Activated CD4-positive, alpha-beta T cell treated with anti-CD3 and anti-CD28 coated beads, Interleukin-10, Interleukin-2, amounts not matched to agents 100 ng/mL and 50 ng/mL, durations not matched to agents 16 hours and 8 hours (primary cell): ENCODE data around the gene TANK.
"Not testable (repeated sequence)": the region's sequence is repeated elsewhere in the genome, so short reads cannot be mapped to it uniquely, and the experiment has no call there.

Experiments used
- DNase-seq: peaks from one replicate; pipeline ENCODE4 v3.0.0-alpha.2; 2020

The TANK gene

GRCh38 chr2:161160226-161161073 lies at the start of gene TANK:
TANK (plus strand) TSS chr2:161160428; CDS start chr2:161179663, 19,235 bp downstream.
- DNase-seq: peak; percentile 97

- no peak for DNase-seq
Observed at GRCh38 chr2:161111531-161111930, 48.7 kb upstream of the TANK start.

GRCh38 chr2:161112908-161113307 lies 47.3 kb upstream of the TANK start:
- DNase-seq: no peak

- peak; percentile 45 for DNase-seq
Observed at GRCh38 chr2:161113693-161114575, 46.3 kb upstream of the TANK start.

GRCh38 chr2:161115205-161115604 lies 45.0 kb upstream of the TANK start:
- DNase-seq: no peak

- no peak for DNase-seq
Observed at GRCh38 chr2:161115605-161116380, 44.4 kb upstream of the TANK start.

- no peak for DNase-seq
Observed at GRCh38 chr2:161116509-161116908, 43.7 kb upstream of the TANK start.

- no peak for DNase-seq
Observed at GRCh38 chr2:161117506-161117905, 42.7 kb upstream of the TANK start.

GRCh38 chr2:161118722-161119121 lies 41.5 kb upstream of the TANK start:
- DNase-seq: no peak

- DNase-seq: no peak
Observed at GRCh38 chr2:161119483-161119882, 40.7 kb upstream of the TANK start.

- no peak for DNase-seq
Observed at GRCh38 chr2:161120775-161121174, 39.5 kb upstream of the TANK start.

GRCh38 chr2:161121622-161122021 lies 38.6 kb upstream of the TANK start:
- DNase-seq: no peak

GRCh38 chr2:161122772-161123530 lies 37.3 kb upstream of the TANK start:
- DNase-seq: peak; percentile 86

- no peak for DNase-seq
Observed at GRCh38 chr2:161123531-161124030, 36.6 kb upstream of the TANK start.

- DNase-seq: no peak
Observed at GRCh38 chr2:161124201-161124600, 36.0 kb upstream of the TANK start.

GRCh38 chr2:161128885-161129284 lies 31.3 kb upstream of the TANK start:
- no peak for DNase-seq

GRCh38 chr2:161130354-161130753 lies 29.9 kb upstream of the TANK start:
- DNase-seq: no peak

- DNase-seq: no peak
Observed at GRCh38 chr2:161131074-161131680, 29.1 kb upstream of the TANK start.

- DNase-seq: no peak
Observed at GRCh38 chr2:161131804-161132203, 28.4 kb upstream of the TANK start.

- not testable (repeated sequence) for DNase-seq
Observed at GRCh38 chr2:161132384-161132783, 27.8 kb upstream of the TANK start.

- no peak for DNase-seq
Observed at GRCh38 chr2:161133366-161133765, 26.9 kb upstream of the TANK start.
